Caco-2 (cell line): ENCODE data around the gene CIB2. TPM values are rescaled to one million over a fixed set of nuclear protein-coding genes. Genes with fewer than 3 reads are reported as not detected.

Source experiments
- BruUV-seq: library from RNA; stranded (reverse); fragments of 400-500 nt; replicated peaks from 2 replicates; lab custom pipeline; 2021; lab: Mats Ljungman, UMichigan
- CTCF ChIA-PET: fragments of 300-600 bp; sonication (Branson Sonifier 250); formaldehyde crosslinking; loops from one replicate; lab custom pipeline; 2022; ENCODE audit warnings: antibody characterized with exemption; lab: Charles Lee
- POLR2A ChIA-PET: fragments of 300-600 bp; sonication (Branson Sonifier 250); formaldehyde crosslinking; loops from one replicate; lab custom pipeline; 2022; ENCODE audit warnings: antibody characterized with exemption; lab: Charles Lee
- DNase-seq, 2 experiments: peaks; one replicate each; pipeline versions ENCODE4 v3.0.0 to v3.0.0-alpha.2; 2020 to 2022
- H3K27me3 ChIP-seq: replicated peaks from 2 replicates; pipeline ENCODE4 v1.6.0; 2011; ENCODE audit warnings: low read length; ENCODE audit not compliant: control insufficient read depth, insufficient read depth
- H3K36me3 ChIP-seq: 2 replicates; pipeline ENCODE4 v1.5.1; 2011; ENCODE audit warnings: low read length; ENCODE audit not compliant: control insufficient read depth, insufficient read depth
- H3K4me1 ChIP-seq: fragments of 250-450 bp; sonication (Bioruptor Pico); 2 replicates; pipeline ENCODE4 v1.5.1; 2020; ENCODE audit warnings: mild to moderate bottlenecking
- H3K4me3 ChIP-seq: 2 replicates; pipeline ENCODE4 v1.5.1; 2011; ENCODE audit warnings: low read depth, mild to moderate bottlenecking, control low read depth, low read length
- H3K9me3 ChIP-seq: fragments of 250-450 bp; sonication (Bioruptor Pico); 2 replicates; pipeline ENCODE4 v1.5.1; 2020; ENCODE audit warnings: mild to moderate bottlenecking, moderate library complexity
- H3K27ac Mint-ChIP-seq: one replicate; pipeline ENCODE4 v1.8.0; 2022; ENCODE audit warnings: mixed read lengths; ENCODE audit not compliant: unreplicated experiment
- H3K27me3 Mint-ChIP-seq: one replicate; pipeline ENCODE4 v1.8.0; 2022; ENCODE audit warnings: mixed read lengths; ENCODE audit not compliant: insufficient read depth, unreplicated experiment
- H3K36me3 Mint-ChIP-seq: one replicate; pipeline ENCODE4 v1.8.0; 2022; ENCODE audit warnings: mild to moderate bottlenecking, mixed read lengths; ENCODE audit not compliant: insufficient read depth, unreplicated experiment
- H3K4me1 Mint-ChIP-seq: one replicate; pipeline ENCODE4 v1.8.0; 2022; ENCODE audit warnings: low read depth, mixed read lengths; ENCODE audit not compliant: unreplicated experiment
- H3K4me3 Mint-ChIP-seq: one replicate; pipeline ENCODE4 v1.8.0; 2022; ENCODE audit warnings: mild to moderate bottlenecking, moderate library complexity, mixed read lengths; ENCODE audit not compliant: unreplicated experiment
- H3K9me3 Mint-ChIP-seq: one replicate; pipeline ENCODE4 v1.8.0; 2022; ENCODE audit warnings: mixed read lengths; ENCODE audit not compliant: unreplicated experiment
- CTCF ChIP-seq, 2 experiments: fragments of 200-600 bp in 1 of 2; IDR thresholded peaks; 1 replicate in 1 of 2; 2 replicates in 1 of 2; pipeline versions ENCODE4 v1.5.1 to v1.8.0; 2011 to 2022; ENCODE audit warnings: antibody characterized with exemption in 1 of 2, control low read depth in 1 of 2, inconsistent platforms in 1 of 2, low read depth in 1 of 2, low read length in 1 of 2, mild to moderate bottlenecking in 1 of 2, moderate library complexity in 1 of 2; ENCODE audit not compliant: insufficient read depth in 1 of 2, severe bottlenecking in 1 of 2, unreplicated experiment in 1 of 2
- intact Hi-C: fragments of 100-400 bp; cut with micrococcal nuclease; formaldehyde crosslinking; loops from one replicate; pipeline ENCODE4 v1.10.0; 2022; ENCODE audit not compliant: unreplicated experiment
- total RNA-seq: library from RNA; stranded (reverse); gene quantifications from 2 replicates; pipeline ENCODE4 v1.2.3, GENCODE V29; 2022

CIB2 gene
- total RNA-seq, 1 experiment from 2014 or later: 0.75 TPM

DNA sequence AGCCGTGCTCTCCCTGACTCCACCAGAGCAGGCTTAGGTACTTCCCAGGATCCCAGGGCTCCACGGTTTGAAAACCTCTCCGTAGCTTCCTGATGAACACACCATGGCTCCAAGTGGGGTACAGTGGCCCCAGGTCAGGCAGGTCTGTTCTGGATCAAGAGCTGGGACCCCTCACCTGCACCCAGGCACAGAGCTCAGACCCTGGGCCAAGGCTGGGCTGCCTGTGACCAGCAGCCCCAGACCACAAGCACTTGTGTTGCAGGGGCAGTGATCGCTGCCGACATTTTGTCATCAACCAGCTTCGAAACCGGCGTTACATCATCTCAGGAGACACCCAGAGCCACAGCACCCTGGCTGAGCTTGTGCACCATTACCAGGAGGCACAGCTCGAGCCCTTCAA lies 33.6 kb downstream of the CIB2 start:
- H3K4me1 ChIP-seq: peaks cover 11% of the 10 kb centered on the region
- no peaks in the 10 kb centered on the region for H3K9me3 ChIP-seq
- no peak for DNase-seq
- no peaks in the 10 kb centered on the region for H3K27me3 ChIP-seq
- ChIA-PET CTCF (interaction anchor here (1.4 kb wide), 1 partner anchor 11 kb away, joined by 4 read pairs; no protein-coding TSS in a partner anchor), POLR2A (no interaction called here)
- no peak for TF ChIP-seq CTCF (IDR thresholded peaks at IDR 0.05; ENCODE audit: insufficient read depth in 1 of 2, low read depth in 1 of 2, low read length in 1 of 2, severe bottlenecking in 1 of 2, unreplicated experiment in 1 of 2)
- BruUV-seq: no TSS peak
- no peak overlapping the region for H3K4me3 Mint-ChIP-seq
- no peaks in the 10 kb centered on the region for H3K9me3 Mint-ChIP-seq
- intact Hi-C loops: no loop called here
- no peak overlapping the region for H3K27ac Mint-ChIP-seq
- no peaks in the 10 kb centered on the region for H3K27me3 Mint-ChIP-seq
- H3K36me3 Mint-ChIP-seq: no peaks in the 10 kb centered on the region
- no peaks in the 10 kb centered on the region for H3K4me1 Mint-ChIP-seq
- no peaks in the 10 kb centered on the region for H3K36me3 ChIP-seq
- H3K4me3 ChIP-seq: no peak overlapping the region

DNA sequence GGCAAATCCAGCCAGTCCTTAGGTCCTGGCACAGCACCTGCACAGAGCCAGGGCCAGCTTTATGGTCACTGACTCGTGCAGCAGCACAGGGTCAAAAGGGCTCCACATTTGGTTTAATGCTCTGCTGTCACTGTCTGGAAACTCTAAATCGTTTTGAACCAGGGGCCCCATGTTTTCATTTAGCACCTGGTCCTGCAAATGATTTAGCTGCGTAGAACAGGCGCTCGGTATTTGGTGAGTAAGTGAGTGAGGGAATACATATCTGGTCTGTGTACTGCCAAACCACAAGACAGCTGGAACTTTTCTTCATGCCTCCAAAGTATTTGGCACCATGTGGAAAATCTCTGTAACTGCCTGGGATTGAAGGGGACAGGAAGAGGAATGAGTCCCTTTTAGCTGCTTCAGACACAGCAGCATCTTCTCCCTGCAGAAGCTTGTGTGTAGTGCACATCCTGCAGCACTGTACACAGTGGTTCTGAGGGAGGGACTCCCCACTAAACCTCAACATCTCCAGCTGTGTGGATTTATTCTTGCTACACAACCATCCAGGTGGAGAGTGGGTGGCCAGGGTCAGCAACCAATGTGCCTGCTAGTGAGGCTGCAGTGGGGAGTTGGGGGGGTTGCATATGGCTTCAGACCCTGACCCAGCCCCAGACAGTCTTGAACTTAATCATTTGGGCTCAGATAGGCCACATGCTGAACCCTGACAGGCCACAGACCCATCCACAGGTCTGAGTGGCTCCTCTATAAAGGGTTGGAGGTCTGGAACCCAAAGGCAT lies 37.8 kb downstream of the CIB2 start:
- intact Hi-C loops: no loop called here
- DNase-seq: no peak
- Histone ChIP-seq H3K27me3 (no peaks in the 10 kb centered on the region), H3K4me1 (peaks cover 9% of the 10 kb centered on the region), H3K9me3 (no peaks in the 10 kb centered on the region), H3K36me3 (no peaks in the 10 kb centered on the region), H3K4me3 (no peak overlapping the region)
- no peaks in the 10 kb centered on the region for H3K9me3 Mint-ChIP-seq
- no peaks in the 10 kb centered on the region for H3K36me3 Mint-ChIP-seq
- BruUV-seq: no TSS peak
- POLR2A ChIA-PET: no interaction called here
- no peak for TF ChIP-seq CTCF (IDR thresholded peaks at IDR 0.05; ENCODE audit: insufficient read depth in 1 of 2, low read depth in 1 of 2, low read length in 1 of 2, severe bottlenecking in 1 of 2, unreplicated experiment in 1 of 2)
- no peaks in the 10 kb centered on the region for H3K27me3 Mint-ChIP-seq
- CTCF ChIA-PET: interaction anchor here (1.2 to 1.5 kb wide), 2 partner anchors 13 to 15 kb away, joined by 4 to 5 read pairs; no protein-coding TSS in a partner anchor
- H3K27ac Mint-ChIP-seq: no peak overlapping the region
- no peaks in the 10 kb centered on the region for H3K4me1 Mint-ChIP-seq
- H3K4me3 Mint-ChIP-seq: no peak overlapping the region

DNA sequence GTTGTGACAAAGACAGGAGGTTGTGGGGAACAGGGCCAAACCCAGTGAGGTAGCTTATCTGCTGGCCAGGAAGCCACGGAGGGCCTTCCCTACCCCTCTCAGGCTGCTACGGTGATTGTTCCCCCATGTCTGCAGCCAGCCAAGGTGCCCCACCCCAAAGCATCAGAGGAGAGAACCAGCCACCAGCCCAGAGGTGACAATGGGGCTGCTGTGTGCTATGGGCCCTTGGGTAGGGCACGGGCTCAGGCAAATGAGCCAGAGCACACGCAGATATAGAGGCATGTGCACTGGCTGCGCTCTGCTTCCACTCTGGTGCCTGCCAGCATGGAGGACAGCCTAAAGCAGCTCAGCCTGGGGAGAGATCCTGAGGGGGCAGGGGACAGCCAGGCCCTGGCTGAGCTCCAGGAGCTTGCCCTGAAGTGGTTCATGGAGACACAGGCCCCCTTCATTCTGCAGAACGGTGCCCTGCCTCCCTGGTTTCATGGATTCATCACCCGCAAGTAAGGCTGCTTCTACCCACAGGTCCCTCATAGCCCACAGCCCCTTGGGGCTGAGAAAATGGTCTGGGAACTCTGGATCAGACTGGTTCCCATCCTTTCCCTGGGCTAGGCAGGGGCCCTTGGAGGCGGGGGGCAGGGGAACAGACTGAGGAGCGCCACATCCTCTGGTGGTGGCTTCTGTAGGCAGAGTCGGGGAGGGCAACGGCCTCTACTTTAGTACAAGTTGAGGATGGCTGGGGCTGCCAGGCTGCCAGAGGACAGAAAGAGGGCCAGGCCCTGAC lies 38.8 kb downstream of the CIB2 start, which contains the start of gene SH2D7:
Gene SH2D7, plus strand, starts transcription at position 301 of the 781 bp plus-strand sequence. Its CDS starts 24 bp downstream, at position 325.
- H3K27ac Mint-ChIP-seq: no peak within 1 kb of the TSS
- DNase-seq: no peak
- Histone ChIP-seq H3K4me1 (peaks cover 15% of the 10 kb centered on the region), H3K4me3 (no peak within 1 kb of the TSS), H3K9me3 (no peaks in the 10 kb centered on the region), H3K36me3 (no peaks in the 10 kb centered on the region), H3K27me3 (no peaks in the 10 kb centered on the region)
- H3K36me3 Mint-ChIP-seq: no peaks in the 10 kb centered on the region
- no peaks in the 10 kb centered on the region for H3K4me1 Mint-ChIP-seq
- no TSS peak for BruUV-seq
- H3K9me3 Mint-ChIP-seq: no peaks in the 10 kb centered on the region
- TF ChIP-seq CTCF (IDR thresholded peaks at IDR 0.05; ENCODE audit: insufficient read depth in 1 of 2, low read depth in 1 of 2, low read length in 1 of 2, severe bottlenecking in 1 of 2, unreplicated experiment in 1 of 2): no peak
- CTCF ChIA-PET: interaction anchor here (0.6 to 1.5 kb wide), 3 partner anchors 14 to 25 kb away, joined by 4 to 5 read pairs (median 5); no protein-coding TSS in a partner anchor
- intact Hi-C loops: no loop called here
- H3K27me3 Mint-ChIP-seq: no peaks in the 10 kb centered on the region
- H3K4me3 Mint-ChIP-seq: no peak within 1 kb of the TSS
- POLR2A ChIA-PET: no interaction called here
